Osteoblast (primary cell): ENCODE data around the gene PITPNM1. TPM values are rescaled to one million over a fixed set of nuclear protein-coding genes. Genes with fewer than 3 reads are reported as not detected.
A peak's percentile ranks its signal among the peaks of the same experiment; 100 is the strongest.

Experiments used
- DNase-seq: peaks from one replicate; pipeline ENCODE4 v3.0.0; 2011; ENCODE audit warnings: low spot score, mixed read lengths; ENCODE audit not compliant: insufficient read length; ENCODE audit errors: missing footprints
- H2AFZ ChIP-seq: 2 replicates; pipeline ENCODE4 v1.6.0; 2011; ENCODE audit warnings: mild to moderate bottlenecking, low read length
- H3K27ac ChIP-seq: 2 replicates; pipeline ENCODE4 v1.5.1; 2011; ENCODE audit warnings: mild to moderate bottlenecking, low read depth, low read length, moderate library complexity
- H3K27me3 ChIP-seq: 2 replicates; pipeline ENCODE4 v1.6.0; 2012; ENCODE audit warnings: mild to moderate bottlenecking, control low read depth, inconsistent platforms, low read length, moderate library complexity; ENCODE audit not compliant: insufficient read depth
- H3K36me3 ChIP-seq: 2 replicates; pipeline ENCODE4 v1.5.1; 2011; ENCODE audit warnings: mild to moderate bottlenecking, low read length, control low read depth, moderate library complexity; ENCODE audit not compliant: insufficient read depth
- H3K4me1 ChIP-seq: 2 replicates; pipeline ENCODE4 v1.5.1; 2011; ENCODE audit warnings: mild to moderate bottlenecking, low read length, control low read depth, moderate library complexity; ENCODE audit not compliant: insufficient read depth
- H3K4me2 ChIP-seq: 2 replicates; pipeline ENCODE4 v1.6.0; 2011; ENCODE audit warnings: mild to moderate bottlenecking, low read length; ENCODE audit not compliant: insufficient read depth
- H3K4me3 ChIP-seq: fragments of 200-600 bp; sonication (generic); 3 replicates; pipeline ENCODE4 v1.5.1; 2012; ENCODE audit warnings: mild to moderate bottlenecking, low read length, inconsistent platforms; ENCODE audit not compliant: insufficient read depth
- H3K79me2 ChIP-seq: 2 replicates; pipeline ENCODE4 v1.6.0; 2012; ENCODE audit warnings: mild to moderate bottlenecking, low read length, control low read depth, inconsistent platforms; ENCODE audit not compliant: insufficient read depth
- H3K9me3 ChIP-seq: 2 replicates; pipeline ENCODE4 v1.5.1; 2011; ENCODE audit warnings: low read depth, low read length, control low read depth
- H4K20me1 ChIP-seq: 2 replicates; pipeline ENCODE4 v1.6.0; 2012; ENCODE audit warnings: mild to moderate bottlenecking, low read length, control low read depth; ENCODE audit not compliant: insufficient read depth
- total RNA-seq: library from RNA; depleted of rRNA; stranded (reverse); fragments of >200 nt; gene quantifications from 2 replicates; pipeline ENCODE4 v1.2.3, GENCODE V29; 2012
- TF ChIP-seq, protein P1 (sequence below): IDR thresholded peaks from 2 replicates; pipeline ENCODE4 v1.5.1; 2011; ENCODE audit warnings: mild to moderate bottlenecking, low read depth, low read length, moderate library complexity; ENCODE audit errors: extremely low read depth

PITPNM1 gene
- total RNA-seq, 1 donor: 14.1 TPM

DNA sequence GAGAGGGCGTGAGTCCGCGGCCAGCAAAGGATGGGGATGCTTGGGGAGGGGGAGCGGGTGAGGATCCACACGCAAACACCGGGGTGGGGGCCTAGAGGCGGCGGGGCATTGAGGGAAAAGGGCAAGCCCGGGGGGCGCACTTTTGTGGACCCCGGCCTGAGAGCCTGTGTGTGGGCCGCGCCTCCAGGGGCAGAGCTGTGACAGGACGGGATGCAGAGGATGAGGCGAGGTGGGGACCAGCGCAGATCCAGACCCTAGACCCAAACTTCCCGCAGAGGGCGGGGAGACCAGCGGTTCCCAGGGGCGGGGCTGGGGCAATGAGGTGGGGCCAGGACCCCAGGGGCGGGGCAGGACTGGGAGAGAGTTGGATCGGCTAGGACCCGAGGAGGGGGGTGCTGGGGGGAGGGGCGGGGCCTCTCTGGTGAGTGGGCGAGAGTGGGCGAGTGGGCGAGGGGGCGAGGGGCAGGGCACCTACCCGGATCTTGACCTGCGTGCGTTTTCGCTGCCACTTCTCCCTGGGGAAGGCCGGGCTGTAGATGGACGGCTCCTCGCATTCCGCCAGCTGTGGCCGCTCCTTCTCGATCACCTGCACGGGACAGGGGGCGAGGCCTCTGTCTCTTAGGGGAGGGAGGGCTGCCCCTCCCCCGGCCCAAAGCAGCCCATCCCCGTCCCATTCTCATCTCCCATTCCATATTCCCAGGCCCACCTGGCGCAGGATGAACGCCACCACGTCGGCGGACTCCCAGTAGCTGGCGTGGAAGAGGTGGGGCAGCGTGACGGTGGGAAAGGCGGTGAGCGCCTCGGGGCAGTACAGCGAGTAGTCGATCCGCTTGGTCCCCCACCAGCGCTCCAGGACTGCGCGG is 10.6 kb downstream of the PITPNM1 start:
- Histone ChIP-seq H3K9me3 (no peaks in the 10 kb centered on the region), H3K4me1 (no peaks in the 10 kb centered on the region), H2AFZ (no peak overlapping the region), H4K20me1 (no peaks in the 10 kb centered on the region), H3K79me2 (no peaks in the 10 kb centered on the region), H3K36me3 (peaks cover 10% of the 10 kb centered on the region), H3K4me2 (no peak overlapping the region), H3K27me3 (no peaks in the 10 kb centered on the region), H3K27ac (no peak overlapping the region), H3K4me3 (no peak overlapping the region)
- TF ChIP-seq, protein P1, sequence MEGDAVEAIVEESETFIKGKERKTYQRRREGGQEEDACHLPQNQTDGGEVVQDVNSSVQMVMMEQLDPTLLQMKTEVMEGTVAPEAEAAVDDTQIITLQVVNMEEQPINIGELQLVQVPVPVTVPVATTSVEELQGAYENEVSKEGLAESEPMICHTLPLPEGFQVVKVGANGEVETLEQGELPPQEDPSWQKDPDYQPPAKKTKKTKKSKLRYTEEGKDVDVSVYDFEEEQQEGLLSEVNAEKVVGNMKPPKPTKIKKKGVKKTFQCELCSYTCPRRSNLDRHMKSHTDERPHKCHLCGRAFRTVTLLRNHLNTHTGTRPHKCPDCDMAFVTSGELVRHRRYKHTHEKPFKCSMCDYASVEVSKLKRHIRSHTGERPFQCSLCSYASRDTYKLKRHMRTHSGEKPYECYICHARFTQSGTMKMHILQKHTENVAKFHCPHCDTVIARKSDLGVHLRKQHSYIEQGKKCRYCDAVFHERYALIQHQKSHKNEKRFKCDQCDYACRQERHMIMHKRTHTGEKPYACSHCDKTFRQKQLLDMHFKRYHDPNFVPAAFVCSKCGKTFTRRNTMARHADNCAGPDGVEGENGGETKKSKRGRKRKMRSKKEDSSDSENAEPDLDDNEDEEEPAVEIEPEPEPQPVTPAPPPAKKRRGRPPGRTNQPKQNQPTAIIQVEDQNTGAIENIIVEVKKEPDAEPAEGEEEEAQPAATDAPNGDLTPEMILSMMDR: no peak
- DNase-seq: peak; percentile 53

DNA sequence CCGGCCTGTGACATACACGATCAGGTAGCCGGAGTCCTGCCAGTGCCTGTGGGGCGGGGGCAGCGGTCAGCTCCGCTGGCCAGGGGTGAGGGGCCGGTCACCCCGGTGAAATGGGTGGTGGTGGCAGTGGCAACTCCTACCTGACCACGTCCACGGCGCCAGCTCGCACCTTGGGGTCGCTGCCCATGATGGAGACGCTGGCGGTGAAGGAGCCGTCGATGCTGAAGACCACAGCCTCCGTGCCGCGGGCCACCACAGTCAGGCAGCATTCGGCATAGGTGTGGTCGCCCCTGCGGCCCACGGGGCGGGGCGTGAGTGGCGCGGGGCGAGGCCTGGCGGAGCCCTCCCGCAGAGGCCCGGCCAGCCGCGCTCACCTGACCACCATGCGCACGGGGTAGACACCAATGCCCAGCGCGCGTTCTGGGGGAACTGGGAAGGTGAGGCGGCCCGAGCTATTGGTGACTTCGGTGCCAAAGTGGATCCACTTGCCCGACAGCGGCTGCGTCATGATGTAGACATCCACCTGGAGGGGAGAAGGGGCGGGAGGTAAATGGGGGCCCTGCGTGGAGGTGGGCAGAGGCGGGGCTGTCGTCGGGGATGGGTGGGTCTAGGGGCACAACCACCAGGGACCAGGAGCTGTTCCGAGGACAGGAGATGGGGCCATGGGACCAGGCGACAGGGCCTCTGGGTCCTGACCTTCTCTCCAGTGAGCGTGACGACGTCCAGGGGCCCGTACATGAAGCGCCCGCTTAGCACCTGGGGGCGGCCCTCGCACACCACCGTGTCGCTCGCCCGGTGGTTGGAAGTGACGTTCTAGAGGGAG is 11.4 kb downstream of the PITPNM1 start:
- DNase-seq: peak; percentile 65
- TF ChIP-seq, protein P1: no peak
- no peak overlapping the region for H2AFZ ChIP-seq
- H3K4me1 ChIP-seq: no peaks in the 10 kb centered on the region
- H3K4me2 ChIP-seq: no peak overlapping the region
- H3K9me3 ChIP-seq: no peaks in the 10 kb centered on the region
- H3K27ac ChIP-seq: no peak overlapping the region
- H4K20me1 ChIP-seq: no peaks in the 10 kb centered on the region
- no peaks in the 10 kb centered on the region for H3K27me3 ChIP-seq
- H3K79me2 ChIP-seq: no peaks in the 10 kb centered on the region
- peaks cover 11% of the 10 kb centered on the region for H3K36me3 ChIP-seq
- H3K4me3 ChIP-seq: no peak overlapping the region

DNA sequence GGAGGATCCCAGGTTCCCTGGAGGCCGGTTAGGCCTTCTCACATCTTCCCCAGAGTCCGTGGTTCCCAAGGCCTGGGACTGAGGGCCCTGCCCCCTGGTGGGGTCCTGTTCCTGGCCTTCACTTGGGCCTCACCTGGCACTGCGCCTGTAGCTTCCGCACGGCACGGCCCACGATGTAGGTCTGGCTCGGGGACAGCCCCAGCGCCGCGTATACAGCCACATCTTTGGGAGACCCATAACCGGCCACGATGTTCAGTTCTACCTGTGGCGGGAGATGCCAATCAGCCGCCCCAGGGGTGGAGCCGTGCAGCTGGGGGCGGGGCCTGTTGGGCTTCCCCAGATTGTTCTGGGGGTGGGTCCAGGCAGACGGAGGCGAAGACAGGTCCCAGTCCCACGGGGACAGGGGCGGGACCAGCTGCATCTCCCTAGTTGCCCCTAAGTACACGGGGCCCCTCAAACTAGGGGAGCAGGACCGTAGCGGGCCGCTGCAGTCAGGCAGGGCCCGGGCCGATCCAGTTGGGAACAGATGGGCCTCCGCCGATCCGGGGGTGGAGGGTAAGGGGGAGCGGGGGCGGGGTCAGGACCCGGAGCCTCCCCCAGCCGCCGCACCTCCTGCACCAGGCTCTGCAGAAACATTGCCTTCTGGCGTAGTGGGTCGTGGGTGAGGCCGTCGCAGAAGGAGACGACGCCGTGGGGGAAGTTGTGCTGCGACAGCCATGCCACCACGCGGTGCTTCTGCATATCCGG is 12.2 kb downstream of the PITPNM1 start:
- no peaks in the 10 kb centered on the region for H3K79me2 ChIP-seq
- peaks cover 11% of the 10 kb centered on the region for H3K36me3 ChIP-seq
- TF ChIP-seq, protein P1: no peak
- no peak overlapping the region for H3K4me3 ChIP-seq
- H3K27me3 ChIP-seq: no peaks in the 10 kb centered on the region
- H4K20me1 ChIP-seq: peaks cover 2% of the 10 kb centered on the region
- no peak overlapping the region for H3K27ac ChIP-seq
- H3K9me3 ChIP-seq: no peaks in the 10 kb centered on the region
- no peak overlapping the region for H3K4me2 ChIP-seq
- peak; percentile 81 for DNase-seq
- H2AFZ ChIP-seq: no peak overlapping the region
- no peaks in the 10 kb centered on the region for H3K4me1 ChIP-seq
